ENCODE results near the gene CCN2.

- TF ChIP-seq CTCF (conservative IDR thresholded peaks at IDR 0.05; ENCODE audit: low read length) (no peak), EZH2phosphoT487 (IDR thresholded peaks at IDR 0.05; ENCODE audit: borderline replicate concordance, low read depth, low read length) (no peak)
Measured at GRCh38 chr6:131967948-131968347, 16.8 kb upstream of the CCN2 start.

Data from OCI-LY7 (cell line).